Activated CD4-positive, alpha-beta T cell treated with anti-CD3 and anti-CD28 coated beads, Interleukin-2, amount 50 U/mL, for 24 hours (primary cell): Measurements from ENCODE around the gene CPNE8.

Experiments used
- DNase-seq, 2 donors: peaks; one replicate each; pipeline ENCODE4 v3.0.0-alpha.2; 2020; ENCODE audit warnings: low read depth in 1 of 2, low spot score in 1 of 2

CPNE8 gene

GRCh38 chr12:38838056-38838850 is 67.1 kb downstream of the CPNE8 start:
- no peak for DNase-seq

GRCh38 chr12:38831715-38832114 is 73.7 kb downstream of the CPNE8 start:
- no peak for DNase-seq

- no peak for DNase-seq
Measured at GRCh38 chr12:38825006-38825405, 80.4 kb downstream of the CPNE8 start.

- no peak for DNase-seq
Measured at GRCh38 chr12:38823738-38824137, 81.7 kb downstream of the CPNE8 start.

GRCh38 chr12:38823314-38823713 is 82.1 kb downstream of the CPNE8 start:
- no peak for DNase-seq

GRCh38 chr12:38817942-38818341 is 87.4 kb downstream of the CPNE8 start:
- DNase-seq: no peak

- DNase-seq: no peak
Measured at GRCh38 chr12:38813923-38814322, 91.5 kb downstream of the CPNE8 start.

- DNase-seq: no peak
Measured at GRCh38 chr12:38811814-38812356, 93.5 kb downstream of the CPNE8 start.

- no peak for DNase-seq
Measured at GRCh38 chr12:38809832-38810231, 95.6 kb downstream of the CPNE8 start.

- no peak for DNase-seq
Measured at GRCh38 chr12:38788106-38788505, 117.3 kb downstream of the CPNE8 start.

GRCh38 chr12:38785381-38785780 is 120.0 kb downstream of the CPNE8 start:
- DNase-seq: no peak

GRCh38 chr12:38783304-38783703 is 122.1 kb downstream of the CPNE8 start:
- DNase-seq: no peak

- DNase-seq: no peak
Measured at GRCh38 chr12:38782359-38782758, 123.0 kb downstream of the CPNE8 start.

- no peak for DNase-seq
Measured at GRCh38 chr12:38776647-38777046, 128.7 kb downstream of the CPNE8 start.

GRCh38 chr12:38775457-38775856 is 129.9 kb downstream of the CPNE8 start:
- DNase-seq: no peak

GRCh38 chr12:38772437-38772836 is 133.0 kb downstream of the CPNE8 start:
- no peak for DNase-seq

- DNase-seq: peak in 1 of 2 donors; percentile 17
Measured at GRCh38 chr12:38771871-38772270, 133.5 kb downstream of the CPNE8 start.

- DNase-seq: no peak
Measured at GRCh38 chr12:38761636-38762342, 143.6 kb downstream of the CPNE8 start.

- no peak for DNase-seq
Measured at GRCh38 chr12:38761111-38761510, 144.3 kb downstream of the CPNE8 start.

GRCh38 chr12:38759621-38760020 is 145.8 kb downstream of the CPNE8 start:
- DNase-seq: no peak

- no peak for DNase-seq
Measured at GRCh38 chr12:38746744-38747143, 158.6 kb downstream of the CPNE8 start.

GRCh38 chr12:38745601-38746000 is 159.8 kb downstream of the CPNE8 start:
- no peak for DNase-seq
